GM12864 (cell line): ENCODE data around the gene LCE3E.

ENCODE experiments used
- DNase-seq: peaks from one replicate; pipeline ENCODE4 v3.0.0-alpha.2; 2011; ENCODE audit warnings: low read depth
- H3K4me3 ChIP-seq: 2 replicates; pipeline ENCODE4 v1.5.1; 2011; ENCODE audit warnings: mild to moderate bottlenecking, low read depth, low read length, control low read depth
- TF ChIP-seq, protein P1 (sequence below): IDR thresholded peaks from 2 replicates; pipeline ENCODE4 v1.5.1; 2011; ENCODE audit warnings: low read depth, mild to moderate bottlenecking, moderate library complexity, low read length, control low read depth, inconsistent platforms; ENCODE audit errors: missing control alignments

Gene LCE3E

DNA sequence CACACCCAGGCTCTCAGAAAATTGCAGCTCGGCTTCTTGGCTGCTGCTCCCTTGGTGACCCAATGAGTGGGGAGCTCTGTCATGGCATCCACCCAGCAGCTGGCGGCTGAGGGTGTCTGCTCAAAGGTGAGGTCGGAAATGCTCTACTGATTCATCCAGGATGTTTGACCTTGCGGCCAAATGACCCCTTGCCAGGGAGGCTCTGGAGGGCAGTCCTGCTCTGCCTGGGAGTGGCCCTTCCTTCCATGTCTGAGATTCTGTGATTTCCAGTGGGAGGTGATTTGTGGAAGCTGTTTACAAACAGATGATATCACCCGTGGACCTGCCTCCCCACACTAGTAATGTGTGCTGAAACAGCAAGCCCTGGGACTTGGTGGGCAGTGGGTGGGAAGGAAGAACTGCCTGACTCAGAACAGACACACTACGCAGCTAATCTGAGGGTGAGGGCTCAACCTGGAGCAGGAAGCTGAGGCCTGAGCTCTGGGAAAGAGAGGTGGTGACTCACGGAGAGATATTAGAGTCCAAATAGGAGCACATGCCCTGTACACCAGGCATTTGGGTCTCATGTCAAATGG lies 49.3 kb downstream of the LCE3E start:
- TF ChIP-seq, protein P1, sequence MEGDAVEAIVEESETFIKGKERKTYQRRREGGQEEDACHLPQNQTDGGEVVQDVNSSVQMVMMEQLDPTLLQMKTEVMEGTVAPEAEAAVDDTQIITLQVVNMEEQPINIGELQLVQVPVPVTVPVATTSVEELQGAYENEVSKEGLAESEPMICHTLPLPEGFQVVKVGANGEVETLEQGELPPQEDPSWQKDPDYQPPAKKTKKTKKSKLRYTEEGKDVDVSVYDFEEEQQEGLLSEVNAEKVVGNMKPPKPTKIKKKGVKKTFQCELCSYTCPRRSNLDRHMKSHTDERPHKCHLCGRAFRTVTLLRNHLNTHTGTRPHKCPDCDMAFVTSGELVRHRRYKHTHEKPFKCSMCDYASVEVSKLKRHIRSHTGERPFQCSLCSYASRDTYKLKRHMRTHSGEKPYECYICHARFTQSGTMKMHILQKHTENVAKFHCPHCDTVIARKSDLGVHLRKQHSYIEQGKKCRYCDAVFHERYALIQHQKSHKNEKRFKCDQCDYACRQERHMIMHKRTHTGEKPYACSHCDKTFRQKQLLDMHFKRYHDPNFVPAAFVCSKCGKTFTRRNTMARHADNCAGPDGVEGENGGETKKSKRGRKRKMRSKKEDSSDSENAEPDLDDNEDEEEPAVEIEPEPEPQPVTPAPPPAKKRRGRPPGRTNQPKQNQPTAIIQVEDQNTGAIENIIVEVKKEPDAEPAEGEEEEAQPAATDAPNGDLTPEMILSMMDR: no peak
- no peak for DNase-seq
- H3K4me3 ChIP-seq: no peak overlapping the region

DNA sequence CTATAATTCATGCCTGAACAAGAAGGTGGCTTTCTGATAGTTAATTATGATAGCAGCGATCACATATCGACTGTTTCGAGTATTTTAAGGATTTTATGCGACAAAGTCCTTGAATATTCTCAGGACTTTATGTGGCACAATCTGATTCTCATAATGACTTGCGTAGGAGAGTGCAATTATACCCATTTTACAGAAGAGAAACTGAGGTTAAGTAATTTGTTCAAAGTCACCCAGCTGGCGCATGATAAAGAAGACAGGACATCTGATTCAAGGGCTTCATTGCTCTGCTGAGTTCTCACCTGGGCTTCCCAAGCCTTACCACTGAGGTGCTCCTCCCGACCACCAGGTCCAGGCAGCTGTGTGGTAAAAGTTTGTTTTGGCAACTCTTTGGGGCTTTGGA lies 50.5 kb downstream of the LCE3E start:
- DNase-seq: no peak
- TF ChIP-seq, protein P1: no peak
- H3K4me3 ChIP-seq: no peak overlapping the region
